HG03521 (cell line): ENCODE results near the gene CASK.

Experiments
- ATAC-seq: cut with Tn5 transposase; IDR thresholded peaks from one replicate; pipeline ENCODE4 v1.9.1; 2021; ENCODE audit warnings: mild to moderate bottlenecking, moderate library complexity; ENCODE audit not compliant: unreplicated experiment

The CASK gene

GRCh38 chrX:41923211-41923977, at the start of gene CASK:
CASK (minus strand) TSS chrX:41923554; CDS start chrX:41922988, 566 bp downstream.
- ATAC-seq: peak; percentile 81

GRCh38 chrX:41971346-41971745, 48.0 kb upstream of the CASK start:
- ATAC-seq: no peak

GRCh38 chrX:41970419-41970818, 47.1 kb upstream of the CASK start:
- ATAC-seq: no peak

DNA sequence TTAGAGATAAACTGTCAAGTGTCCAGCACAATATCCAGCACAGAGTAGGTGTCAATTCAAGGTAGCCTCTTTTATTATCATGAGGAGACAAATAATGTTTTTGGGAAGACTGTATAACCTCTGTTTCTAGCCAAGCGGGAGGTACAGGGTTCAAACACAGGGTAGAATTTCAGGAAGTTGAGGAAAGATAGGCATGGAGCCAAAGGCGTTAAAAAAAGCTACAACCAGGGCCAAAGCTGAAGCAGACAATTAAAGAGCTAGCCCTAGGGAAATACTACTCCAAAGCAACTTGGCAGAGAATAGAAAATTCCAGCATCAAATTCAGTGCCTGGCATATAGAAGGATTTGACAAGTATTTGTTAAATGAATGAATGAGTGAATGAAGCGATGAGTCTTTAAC, 40.0 kb upstream of the CASK start:
- ATAC-seq: no peak

DNA sequence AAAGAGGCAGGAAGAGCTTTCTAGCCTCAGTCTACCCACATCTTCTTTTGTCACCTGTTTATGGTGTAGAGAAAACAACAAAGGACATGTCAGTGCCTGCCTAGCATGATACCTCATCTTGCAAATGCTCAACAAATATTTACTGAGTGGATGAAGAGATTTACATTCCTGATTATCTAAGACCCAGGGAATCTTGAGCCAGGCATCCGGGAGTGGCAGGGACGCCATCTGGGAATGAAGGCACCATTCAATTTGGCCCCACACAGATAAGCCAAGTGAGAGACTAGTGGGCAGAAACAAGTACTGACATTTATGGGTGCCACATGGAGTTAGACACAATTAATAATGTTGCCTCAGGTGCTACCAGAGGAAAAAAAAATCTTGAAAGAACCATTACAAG, 36.8 kb upstream of the CASK start:
- no peak for ATAC-seq

GRCh38 chrX:41958861-41959260, 35.5 kb upstream of the CASK start:
- ATAC-seq: no peak

DNA sequence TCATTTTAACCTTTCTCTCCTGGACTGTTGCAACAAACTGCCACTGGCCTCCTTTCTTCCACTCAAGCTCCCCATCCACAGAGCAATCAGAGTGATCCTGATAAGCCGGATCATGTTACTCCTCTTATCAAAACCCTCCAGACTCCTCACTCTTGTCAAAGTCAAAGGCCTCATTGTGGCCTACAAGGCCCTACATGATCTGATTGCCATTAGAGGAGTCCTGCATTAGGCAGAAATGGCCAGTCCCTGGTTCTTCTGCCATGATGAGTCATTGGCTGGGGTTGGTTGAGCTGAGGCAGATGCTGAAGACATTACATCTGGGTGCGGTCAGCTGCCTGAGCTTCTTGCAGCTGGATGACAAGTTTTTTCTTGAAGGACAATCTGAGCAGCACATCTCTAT, 32.7 kb upstream of the CASK start:
- no peak for ATAC-seq

GRCh38 chrX:41952102-41952501, 28.7 kb upstream of the CASK start:
- no peak for ATAC-seq

DNA sequence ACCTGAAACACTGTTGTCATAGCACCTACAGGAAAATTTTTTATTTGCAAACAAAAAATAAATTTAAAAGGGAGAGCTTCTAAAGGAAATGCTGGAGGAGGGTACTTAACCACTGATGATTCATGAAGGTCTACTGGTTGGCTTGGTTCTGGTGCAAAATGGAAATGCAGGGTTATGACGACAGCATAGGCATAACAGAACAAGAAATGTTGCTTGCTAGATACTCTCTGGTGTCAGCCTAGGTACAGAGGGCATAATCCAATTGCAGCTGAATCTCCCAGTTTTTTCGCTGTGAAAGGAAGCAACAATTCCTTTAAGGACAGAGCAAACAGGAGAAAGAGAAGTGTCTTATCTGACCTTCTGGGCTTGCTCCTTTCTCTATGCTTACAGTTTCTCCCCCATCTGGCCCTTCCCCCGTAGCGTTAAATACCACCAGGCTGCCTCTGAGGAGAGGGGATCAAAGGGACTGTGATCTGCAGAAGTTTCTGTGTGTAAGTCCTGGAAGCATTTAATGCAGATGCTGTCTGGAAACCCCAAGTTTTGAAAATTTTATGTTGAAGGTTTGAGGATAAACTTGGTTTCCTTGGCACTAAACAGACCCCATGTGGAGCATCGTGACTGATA, 23.7 kb upstream of the CASK start:
- no peak for ATAC-seq

GRCh38 chrX:41946235-41946634, 22.9 kb upstream of the CASK start:
- no peak for ATAC-seq

- ATAC-seq: no peak
Measured at GRCh38 chrX:41935832-41936231, 12.5 kb upstream of the CASK start.

- no peak for ATAC-seq
Measured at GRCh38 chrX:41933546-41933945, 10.2 kb upstream of the CASK start.

DNA sequence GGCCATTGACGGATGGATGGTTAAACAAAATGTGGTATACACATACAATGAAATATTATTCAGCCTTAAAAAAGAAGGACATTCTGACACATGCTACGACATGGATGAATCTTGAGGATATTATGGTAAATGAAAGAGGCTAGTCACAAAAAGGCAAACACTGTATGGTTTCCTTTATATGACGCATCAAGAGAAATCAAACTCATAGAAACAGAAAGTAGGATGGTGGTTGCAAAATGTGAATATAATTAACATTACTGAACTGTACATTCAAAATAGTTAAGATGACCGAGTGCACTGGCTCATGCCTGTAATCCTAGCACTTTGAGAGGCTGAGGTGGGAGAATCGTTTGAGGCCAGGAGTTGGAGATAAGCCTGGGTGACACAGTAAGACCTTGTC, 9.5 kb upstream of the CASK start:
- ATAC-seq: no peak

- ATAC-seq: no peak
Measured at GRCh38 chrX:41931591-41931990, 8.2 kb upstream of the CASK start.

DNA sequence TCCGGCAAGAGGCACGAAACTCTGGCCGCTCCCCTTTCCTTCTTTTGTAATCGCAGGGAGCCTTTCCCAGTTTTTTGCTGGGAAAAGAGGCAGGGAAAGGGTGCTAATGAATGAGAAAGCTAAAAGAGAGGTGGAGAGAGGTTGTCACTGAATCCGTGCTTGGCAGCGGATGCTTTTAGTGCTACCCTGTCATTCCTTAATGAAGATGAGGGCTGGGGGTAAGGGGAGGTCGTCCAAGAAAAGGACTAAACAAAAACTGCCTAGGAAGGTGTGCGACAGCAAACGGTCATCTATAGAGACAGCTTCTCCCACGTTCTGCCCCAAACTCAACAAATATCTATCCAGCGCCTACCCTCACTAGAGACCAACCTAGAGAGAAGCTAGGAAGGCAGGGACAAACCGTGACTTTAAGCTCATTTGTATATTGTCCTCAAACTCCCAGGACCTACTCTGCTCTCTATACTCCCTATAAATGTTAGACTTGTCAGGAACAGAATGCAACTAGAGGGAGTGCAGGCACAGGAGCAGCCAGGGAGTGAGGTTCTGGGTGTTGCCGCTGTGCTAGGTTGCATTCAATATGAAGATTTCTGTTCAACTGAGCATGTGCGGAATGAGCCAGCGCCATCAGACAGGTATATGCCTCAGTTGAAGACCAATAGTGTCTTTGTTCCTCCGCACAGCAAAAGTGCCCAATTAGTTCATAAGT, 777 bp upstream of the CASK start:
- no peak for ATAC-seq

DNA sequence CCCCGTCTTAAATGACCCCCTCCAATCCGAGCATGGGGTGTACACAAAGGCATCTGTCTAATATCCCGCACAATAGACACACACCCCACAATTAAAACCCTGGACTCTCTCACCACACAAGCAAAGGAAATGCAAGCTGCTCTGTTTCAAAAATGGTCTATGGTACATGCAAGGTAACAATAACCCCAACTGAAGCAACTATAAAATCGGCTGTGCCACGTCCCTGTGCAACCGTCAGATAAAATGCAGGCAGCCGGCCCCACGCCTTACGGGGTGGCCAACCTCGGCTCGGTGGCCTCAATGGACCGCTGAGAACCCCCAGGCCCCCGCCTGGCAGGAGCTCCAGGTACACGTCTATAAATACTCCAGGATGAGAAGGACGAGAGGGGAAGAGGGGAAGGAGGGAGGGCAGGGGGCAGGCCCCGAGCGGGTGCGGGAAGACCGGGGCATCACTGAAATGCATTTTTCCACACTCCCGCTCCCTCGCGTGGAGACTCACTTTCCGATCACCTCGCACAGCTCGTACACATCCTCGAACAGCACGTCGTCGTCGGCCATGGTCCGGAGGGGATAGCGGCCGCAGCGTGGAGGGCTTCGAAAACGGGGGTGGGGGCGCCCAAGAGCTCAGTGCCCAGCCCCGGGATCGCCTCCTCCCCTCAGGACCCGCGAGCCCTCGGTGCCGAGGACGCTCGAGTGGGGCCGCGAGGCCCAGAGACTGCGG, 763 bp downstream of the CASK start:
- peak; percentile 17 for ATAC-seq

- no peak for ATAC-seq
Measured at GRCh38 chrX:41921492-41922430, 1.6 kb downstream of the CASK start.

DNA sequence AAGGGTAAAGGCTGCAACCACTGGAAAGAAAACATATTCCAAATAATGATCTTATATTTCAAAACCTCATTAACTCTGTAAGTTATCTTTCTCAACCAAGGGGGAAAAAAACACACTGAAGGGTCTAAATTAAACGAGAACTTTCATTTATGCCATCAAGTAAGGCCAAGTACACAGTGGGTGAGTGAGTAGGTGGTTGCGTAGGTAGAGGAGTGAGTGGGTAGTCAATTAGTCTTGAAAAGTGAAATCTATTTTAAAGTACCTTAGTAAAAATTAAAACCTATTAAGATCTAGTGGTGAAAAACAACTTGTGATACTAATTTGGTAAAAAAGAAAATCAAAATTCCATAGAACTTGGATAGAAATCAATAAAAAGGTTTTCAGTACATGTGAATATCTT, 3.5 kb downstream of the CASK start:
- ATAC-seq: no peak

DNA sequence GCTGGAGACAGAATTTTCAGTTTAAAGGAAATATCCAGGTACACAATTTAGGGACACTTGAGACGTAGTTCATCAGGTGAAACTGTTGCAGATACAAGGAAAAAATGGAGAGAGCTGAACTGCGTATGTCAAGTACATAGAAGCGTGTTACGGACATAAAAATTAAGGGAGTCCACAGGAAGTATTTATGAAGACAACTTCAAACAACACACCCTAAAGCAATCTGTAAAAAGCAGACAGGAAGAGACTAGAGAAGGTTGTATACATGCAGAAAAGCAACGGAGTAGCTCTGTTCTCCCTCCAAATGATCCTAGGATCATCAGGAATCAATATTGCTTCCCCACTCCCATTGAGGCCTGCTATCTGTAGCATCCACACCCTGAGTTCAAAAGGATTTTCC, 5.8 kb downstream of the CASK start:
- no peak for ATAC-seq

DNA sequence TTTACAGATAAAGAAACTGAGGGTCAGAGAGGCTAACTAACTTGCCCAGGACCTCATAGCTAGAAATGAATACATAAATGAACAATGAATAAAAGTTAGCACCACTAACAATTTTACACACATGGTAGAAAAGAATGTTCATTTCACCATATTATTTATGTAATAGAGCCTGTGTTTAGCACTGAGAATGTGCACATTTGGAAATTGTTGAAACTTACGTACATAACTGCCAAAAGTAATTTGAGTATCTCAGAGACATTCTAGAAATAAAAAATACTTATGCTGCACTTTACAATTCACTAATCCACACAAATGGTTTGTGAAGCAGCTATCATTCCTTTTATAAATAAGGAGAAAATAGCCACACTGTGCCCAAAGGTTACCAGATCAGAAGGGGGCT, 9.9 kb downstream of the CASK start:
- no peak for ATAC-seq
